Measurements from ENCODE around the gene TNP1. TPM values are rescaled to one million over a fixed set of nuclear protein-coding genes. Genes with fewer than 3 reads are reported as not detected.

The TNP1 gene
- total RNA-seq, 1 experiment from 2014 or later: not detected

GRCh38 chr2:216830346-216830745 is 29.5 kb downstream of the TNP1 start:
- H3K79me1 ChIP-seq (ENCODE audit: insufficient read depth, low read depth, low read length, poor library complexity, severe bottlenecking): no peaks in the 10 kb centered on the region
- Mint-ChIP-seq H3K4me3 (no peak overlapping the region), H3K27me3 (ENCODE audit: low read depth) (peaks cover 16% of the 10 kb centered on the region), H3K27ac (no peak overlapping the region), H3K36me3 (ENCODE audit: insufficient read depth in 1 of 3, low read depth in 3 of 3) (no peaks in the 10 kb centered on the region), H3K4me1 (peaks cover 8 to 10% of the 10 kb centered on the region in 2 experiments), H3K9me3 (no peaks in the 10 kb centered on the region)
- no peak overlapping the region for H3K9ac ChIP-seq (ENCODE audit: extremely low read depth, insufficient read length, low read length)
- no peak overlapping the region for H3K4me2 ChIP-seq (ENCODE audit: insufficient read depth, insufficient read length, low read length)
- no peak for TF ChIP-seq CTCF (conservative IDR thresholded peaks at IDR 0.05)
- H2BK5ac ChIP-seq (ENCODE audit: insufficient read length, low read length): no peak overlapping the region
- no peak overlapping the region for H2BK15ac ChIP-seq (ENCODE audit: low read depth, low read length)
- no peak overlapping the region for H2BK120ac ChIP-seq (ENCODE audit: low read depth, low read length, poor library complexity, severe bottlenecking)
- H2AFZ ChIP-seq (ENCODE audit: low read length): no peak overlapping the region
- no peaks in the 10 kb centered on the region for H3K23me2 ChIP-seq (ENCODE audit: insufficient read length, low read depth, low read length, poor library complexity, severe bottlenecking)
- no peak overlapping the region for H3K18ac ChIP-seq (ENCODE audit: insufficient read length, low read depth, low read length)
- H3K27me3 ChIP-seq (ENCODE audit: insufficient read depth, low read length): no peaks in the 10 kb centered on the region
- H2BK20ac ChIP-seq (ENCODE audit: low read depth, low read length, poor library complexity, severe bottlenecking): no peak overlapping the region
- H3K14ac ChIP-seq (ENCODE audit: insufficient read depth, low read length): no peak overlapping the region
- H3K4me1 ChIP-seq (ENCODE audit: insufficient read depth, low read length): no peaks in the 10 kb centered on the region
- no peak overlapping the region for H2AK5ac ChIP-seq (ENCODE audit: insufficient read length, low read length)
- no peak overlapping the region for H3K23ac ChIP-seq (ENCODE audit: insufficient read length, low read depth, low read length)
- H3K9me3 ChIP-seq (ENCODE audit: control insufficient read depth, low read depth, low read length): no peaks in the 10 kb centered on the region
- no peak overlapping the region for H3K56ac ChIP-seq (ENCODE audit: insufficient read length, low read depth, low read length)
- no peak overlapping the region for H4K5ac ChIP-seq (ENCODE audit: insufficient read length, low read depth, low read length)
- WGBS (ENCODE audit: extremely low coverage, insufficient read length, low lambda C conversion rate): no CpG with 5 or more reads among the region's 1 CpG
- no peak overlapping the region for H3T11ph ChIP-seq (ENCODE audit: low read length)
- H3K27ac ChIP-seq (ENCODE audit: insufficient read length, low read depth, low read length): no peak overlapping the region
- DNase-seq: no peak
- H4K8ac ChIP-seq (replicated peaks; ENCODE audit: insufficient read length, low read depth, low read length): no peak overlapping the region
- no peaks in the 10 kb centered on the region for H3K79me2 ChIP-seq (ENCODE audit: insufficient read depth, low read length)
- no peak overlapping the region for H3K4ac ChIP-seq (ENCODE audit: low read depth, low read length)
- no peak overlapping the region for H4K91ac ChIP-seq (ENCODE audit: insufficient read length, low read depth, low read length)
- H2BK12ac ChIP-seq (ENCODE audit: insufficient read length, low read depth, low read length): no peak overlapping the region
- no peaks in the 10 kb centered on the region for H4K20me1 ChIP-seq (ENCODE audit: control insufficient read depth, insufficient read depth, insufficient read length)

Measured in H9 (cell line).